ENCODE data around the gene ENOX1.

GRCh38 chr13:43309311-43309710, 477.5 kb downstream of the ENOX1 start:
- TF ChIP-seq, protein P1, sequence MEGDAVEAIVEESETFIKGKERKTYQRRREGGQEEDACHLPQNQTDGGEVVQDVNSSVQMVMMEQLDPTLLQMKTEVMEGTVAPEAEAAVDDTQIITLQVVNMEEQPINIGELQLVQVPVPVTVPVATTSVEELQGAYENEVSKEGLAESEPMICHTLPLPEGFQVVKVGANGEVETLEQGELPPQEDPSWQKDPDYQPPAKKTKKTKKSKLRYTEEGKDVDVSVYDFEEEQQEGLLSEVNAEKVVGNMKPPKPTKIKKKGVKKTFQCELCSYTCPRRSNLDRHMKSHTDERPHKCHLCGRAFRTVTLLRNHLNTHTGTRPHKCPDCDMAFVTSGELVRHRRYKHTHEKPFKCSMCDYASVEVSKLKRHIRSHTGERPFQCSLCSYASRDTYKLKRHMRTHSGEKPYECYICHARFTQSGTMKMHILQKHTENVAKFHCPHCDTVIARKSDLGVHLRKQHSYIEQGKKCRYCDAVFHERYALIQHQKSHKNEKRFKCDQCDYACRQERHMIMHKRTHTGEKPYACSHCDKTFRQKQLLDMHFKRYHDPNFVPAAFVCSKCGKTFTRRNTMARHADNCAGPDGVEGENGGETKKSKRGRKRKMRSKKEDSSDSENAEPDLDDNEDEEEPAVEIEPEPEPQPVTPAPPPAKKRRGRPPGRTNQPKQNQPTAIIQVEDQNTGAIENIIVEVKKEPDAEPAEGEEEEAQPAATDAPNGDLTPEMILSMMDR (IDR thresholded peaks at IDR 0.05; ENCODE audit: control extremely low read depth in 1 of 3, insufficient read depth in 1 of 3, low read depth in 1 of 3, low read length in 3 of 3) = no peak
- TF ChIP-seq, protein P2, sequence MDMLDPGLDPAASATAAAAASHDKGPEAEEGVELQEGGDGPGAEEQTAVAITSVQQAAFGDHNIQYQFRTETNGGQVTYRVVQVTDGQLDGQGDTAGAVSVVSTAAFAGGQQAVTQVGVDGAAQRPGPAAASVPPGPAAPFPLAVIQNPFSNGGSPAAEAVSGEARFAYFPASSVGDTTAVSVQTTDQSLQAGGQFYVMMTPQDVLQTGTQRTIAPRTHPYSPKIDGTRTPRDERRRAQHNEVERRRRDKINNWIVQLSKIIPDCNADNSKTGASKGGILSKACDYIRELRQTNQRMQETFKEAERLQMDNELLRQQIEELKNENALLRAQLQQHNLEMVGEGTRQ (IDR thresholded peaks at IDR 0.05; ENCODE audit: low read length) = no peak
- TF ChIP-seq POLR2AphosphoS5 (IDR thresholded peaks at IDR 0.05; ENCODE audit: low read depth, low read length) (no peak), RAD21 (IDR thresholded peaks at IDR 0.05 in 1 of 2, conservative IDR thresholded peaks at IDR 0.05 in 1 of 2; ENCODE audit: low read depth in 2 of 2, low read length in 2 of 2) (no peak), CREB1 (IDR thresholded peaks at IDR 0.05) (no peak), SP4 (IDR thresholded peaks at IDR 0.05; ENCODE audit: low read length) (no peak), RFX5 (IDR thresholded peaks at IDR 0.05; ENCODE audit: borderline replicate concordance, low read depth, low read length) (no peak), SP1 (IDR thresholded peaks at IDR 0.05; ENCODE audit: low read depth, low read length) (no peak), EGR1 (IDR thresholded peaks at IDR 0.05; ENCODE audit: borderline replicate concordance, low read depth, low read length) (no peak), TCF12 (IDR thresholded peaks at IDR 0.05; ENCODE audit: low read depth, low read length) (no peak), TAF1 (IDR thresholded peaks at IDR 0.05; ENCODE audit: low read depth, low read length) (no peak), GABPA (IDR thresholded peaks at IDR 0.05; ENCODE audit: borderline replicate concordance, insufficient read depth, low read length) (no peak)

Measured in H1 (cell line).